Suprapubic skin (tissue), 4 donors: ENCODE results near the gene ARRB1. TPM values are rescaled to one million over a fixed set of nuclear protein-coding genes. Genes with fewer than 3 reads are reported as not detected.

Source experiments
- DNase-seq, 2 donors: peaks; one replicate each; pipeline ENCODE4 v3.0.0-alpha.2; 2019; ENCODE audit warnings: low spot score in 2 of 2
- H3K27ac ChIP-seq: fragments of 200-600 bp; sonication (generic); one replicate; pipeline ENCODE4 v1.5.1; 2019
- H3K27me3 ChIP-seq: fragments of 200-600 bp; sonication (generic); one replicate; pipeline ENCODE4 v1.5.1; 2019
- H3K36me3 ChIP-seq: fragments of 200-600 bp; sonication (generic); one replicate; pipeline ENCODE4 v1.5.1; 2019
- H3K4me1 ChIP-seq: fragments of 200-600 bp; sonication (generic); one replicate; pipeline ENCODE4 v1.5.1; 2019
- H3K4me3 ChIP-seq: fragments of 200-600 bp; sonication (generic); one replicate; pipeline ENCODE4 v1.5.1; 2019; ENCODE audit warnings: mild to moderate bottlenecking
- H3K9me3 ChIP-seq: fragments of 200-600 bp; sonication (generic); one replicate; pipeline ENCODE4 v1.5.1; 2019
- EP300 ChIP-seq: sonication (generic); formaldehyde crosslinking; IDR thresholded peaks from one replicate; pipeline ENCODE4 v1.6.1; 2017; ENCODE audit warnings: antibody characterized with exemption
- POLR2A ChIP-seq, 2 donors: fragments of 450-650 bp; IDR thresholded peaks; one replicate each; pipeline ENCODE4 v1.6.1; 2017; ENCODE audit warnings: antibody characterized with exemption in 2 of 2, mild to moderate bottlenecking in 2 of 2, moderate library complexity in 2 of 2
- POLR2AphosphoS5 ChIP-seq, 3 donors: sonication (generic); formaldehyde crosslinking; IDR thresholded peaks; one replicate each; pipeline ENCODE4 v1.6.1; 2017; ENCODE audit warnings: antibody characterized with exemption in 3 of 3
- WGBS: methylation state at CpG from one replicate; pipeline ENCODE4 v1.1.5; 2018; 5-methylcytosine and 5-hydroxymethylcytosine counted together
- total RNA-seq, 4 donors: library from RNA; depleted of rRNA; stranded (reverse); fragments of >200 nt; gene quantifications; one replicate each; pipeline ENCODE4 v1.1.0, GENCODE V29; 2016
- TF ChIP-seq, protein P1 (sequence below), 2 donors: fragments of 200-600 bp in 1 of 2; fragments of 450-650 bp in 1 of 2; sonication (generic) in 1 of 2; IDR thresholded peaks; one replicate each; pipeline ENCODE4 v1.5.1; 2016 to 2019; ENCODE audit warnings: antibody characterized with exemption in 2 of 2, mild to moderate bottlenecking in 1 of 2, moderate library complexity in 1 of 2

ARRB1 gene
- total RNA-seq, 4 donors from 2014 or later: 24.8 to 57.2 (median 38.4) TPM

- TF ChIP-seq POLR2AphosphoS5 (IDR thresholded peaks at IDR 0.05) (no peak), EP300 (no peak)
- H3K36me3 ChIP-seq: no peaks in the 10 kb centered on the region
- no peak for DNase-seq
- WGBS: 79% methylated on average over 8 of the region's 8 CpGs
- no peaks in the 10 kb centered on the region for H3K9me3 ChIP-seq
- no peak overlapping the region for H3K27ac ChIP-seq
- no peaks in the 10 kb centered on the region for H3K4me1 ChIP-seq
- no peak overlapping the region for H3K4me3 ChIP-seq
- H3K27me3 ChIP-seq: no peaks in the 10 kb centered on the region
Measured at GRCh38 chr11:75394085-75394840, 42.8 kb upstream of the ARRB1 start.

- no peak overlapping the region for H3K4me3 ChIP-seq
- no peak overlapping the region for H3K27ac ChIP-seq
Measured at GRCh38 chr11:75389925-75390324, 38.5 kb upstream of the ARRB1 start.

GRCh38 chr11:75389276-75389605 lies 37.8 kb upstream of the ARRB1 start:
- WGBS: 86% methylated on average over 11 of the region's 11 CpGs
- Histone ChIP-seq H3K27ac (no peak overlapping the region), H3K36me3 (no peaks in the 10 kb centered on the region), H3K9me3 (no peaks in the 10 kb centered on the region), H3K4me1 (peaks cover 6% of the 10 kb centered on the region), H3K27me3 (no peaks in the 10 kb centered on the region), H3K4me3 (no peak overlapping the region)
- TF ChIP-seq POLR2A (IDR thresholded peaks at IDR 0.05) (no peak), POLR2AphosphoS5 (IDR thresholded peaks at IDR 0.05) (no peak), EP300 (no peak)
- TF ChIP-seq, protein P1, sequence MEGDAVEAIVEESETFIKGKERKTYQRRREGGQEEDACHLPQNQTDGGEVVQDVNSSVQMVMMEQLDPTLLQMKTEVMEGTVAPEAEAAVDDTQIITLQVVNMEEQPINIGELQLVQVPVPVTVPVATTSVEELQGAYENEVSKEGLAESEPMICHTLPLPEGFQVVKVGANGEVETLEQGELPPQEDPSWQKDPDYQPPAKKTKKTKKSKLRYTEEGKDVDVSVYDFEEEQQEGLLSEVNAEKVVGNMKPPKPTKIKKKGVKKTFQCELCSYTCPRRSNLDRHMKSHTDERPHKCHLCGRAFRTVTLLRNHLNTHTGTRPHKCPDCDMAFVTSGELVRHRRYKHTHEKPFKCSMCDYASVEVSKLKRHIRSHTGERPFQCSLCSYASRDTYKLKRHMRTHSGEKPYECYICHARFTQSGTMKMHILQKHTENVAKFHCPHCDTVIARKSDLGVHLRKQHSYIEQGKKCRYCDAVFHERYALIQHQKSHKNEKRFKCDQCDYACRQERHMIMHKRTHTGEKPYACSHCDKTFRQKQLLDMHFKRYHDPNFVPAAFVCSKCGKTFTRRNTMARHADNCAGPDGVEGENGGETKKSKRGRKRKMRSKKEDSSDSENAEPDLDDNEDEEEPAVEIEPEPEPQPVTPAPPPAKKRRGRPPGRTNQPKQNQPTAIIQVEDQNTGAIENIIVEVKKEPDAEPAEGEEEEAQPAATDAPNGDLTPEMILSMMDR (IDR thresholded peaks at IDR 0.05): no peak
- DNase-seq: no peak

More at GRCh38 chr11:75389925-75390324, 38.5 kb upstream of the ARRB1 start:
- peaks cover 6% of the 10 kb centered on the region for H3K4me1 ChIP-seq
- WGBS: 79% methylated on average over 7 of the region's 7 CpGs
- no peaks in the 10 kb centered on the region for H3K27me3 ChIP-seq
- H3K36me3 ChIP-seq: no peaks in the 10 kb centered on the region
- no peak for TF ChIP-seq POLR2AphosphoS5 (IDR thresholded peaks at IDR 0.05)
- TF ChIP-seq, protein P1 (IDR thresholded peaks at IDR 0.05): no peak
- no peak for TF ChIP-seq POLR2A (IDR thresholded peaks at IDR 0.05)
- TF ChIP-seq EP300: no peak
- no peaks in the 10 kb centered on the region for H3K9me3 ChIP-seq
- no peak for DNase-seq

- DNase-seq: peak in 1 of 2 donors; percentile 84
- TF ChIP-seq POLR2AphosphoS5 (IDR thresholded peaks at IDR 0.05): no peak
- TF ChIP-seq, protein P1 (IDR thresholded peaks at IDR 0.05): peak; percentile 61 to 77
- no peak for TF ChIP-seq POLR2A (IDR thresholded peaks at IDR 0.05)
- no peak for TF ChIP-seq EP300
- Histone ChIP-seq H3K4me1 (peaks cover 6% of the 10 kb centered on the region), H3K27ac (no peak overlapping the region), H3K27me3 (no peaks in the 10 kb centered on the region), H3K36me3 (no peaks in the 10 kb centered on the region), H3K4me3 (no peak overlapping the region), H3K9me3 (no peaks in the 10 kb centered on the region)
- 23% methylated on average over 9 of the region's 9 CpGs for WGBS
Measured at GRCh38 chr11:75388386-75389275, 37.2 kb upstream of the ARRB1 start.

- no peak for DNase-seq
- TF ChIP-seq, protein P1 (IDR thresholded peaks at IDR 0.05): no peak
- no peak for TF ChIP-seq POLR2AphosphoS5 (IDR thresholded peaks at IDR 0.05)
- TF ChIP-seq POLR2A (IDR thresholded peaks at IDR 0.05): no peak
- no peak for TF ChIP-seq EP300
Measured at GRCh38 chr11:75387736-75388294, 36.4 kb upstream of the ARRB1 start.

More at GRCh38 chr11:75387736-75388294, 36.4 kb upstream of the ARRB1 start:
- H3K4me3 ChIP-seq: no peak overlapping the region
- no peaks in the 10 kb centered on the region for H3K9me3 ChIP-seq
- no peaks in the 10 kb centered on the region for H3K36me3 ChIP-seq
- no peak overlapping the region for H3K27ac ChIP-seq
- no peaks in the 10 kb centered on the region for H3K27me3 ChIP-seq
- H3K4me1 ChIP-seq: peaks cover 9% of the 10 kb centered on the region
- WGBS: 67% methylated on average over 3 of the region's 3 CpGs
